Cardiac fibroblast (primary cell): ENCODE measurements around the gene DHCR24.

Experiments used
- DNase-seq, 2 donors: peaks; one replicate each; pipeline versions ENCODE4 v3.0.0 to v3.0.0-alpha.2; 2010; ENCODE audit warnings: low read depth in 2 of 2
- H3K4me3 ChIP-seq, 2 donors: replicated peaks in 1 of 2; 1 replicate in 1 of 2; 2 replicates in 1 of 2; pipeline ENCODE4 v1.5.1; 2011; ENCODE audit warnings: low read depth in 2 of 2, low read length in 2 of 2, mild to moderate bottlenecking in 2 of 2, moderate library complexity in 1 of 2
- TF ChIP-seq, protein P1 (sequence below): IDR thresholded peaks from one replicate; pipeline ENCODE4 v1.5.1; 2011; ENCODE audit warnings: low read depth, mild to moderate bottlenecking, low read length, inconsistent platforms

DHCR24 gene

DNA sequence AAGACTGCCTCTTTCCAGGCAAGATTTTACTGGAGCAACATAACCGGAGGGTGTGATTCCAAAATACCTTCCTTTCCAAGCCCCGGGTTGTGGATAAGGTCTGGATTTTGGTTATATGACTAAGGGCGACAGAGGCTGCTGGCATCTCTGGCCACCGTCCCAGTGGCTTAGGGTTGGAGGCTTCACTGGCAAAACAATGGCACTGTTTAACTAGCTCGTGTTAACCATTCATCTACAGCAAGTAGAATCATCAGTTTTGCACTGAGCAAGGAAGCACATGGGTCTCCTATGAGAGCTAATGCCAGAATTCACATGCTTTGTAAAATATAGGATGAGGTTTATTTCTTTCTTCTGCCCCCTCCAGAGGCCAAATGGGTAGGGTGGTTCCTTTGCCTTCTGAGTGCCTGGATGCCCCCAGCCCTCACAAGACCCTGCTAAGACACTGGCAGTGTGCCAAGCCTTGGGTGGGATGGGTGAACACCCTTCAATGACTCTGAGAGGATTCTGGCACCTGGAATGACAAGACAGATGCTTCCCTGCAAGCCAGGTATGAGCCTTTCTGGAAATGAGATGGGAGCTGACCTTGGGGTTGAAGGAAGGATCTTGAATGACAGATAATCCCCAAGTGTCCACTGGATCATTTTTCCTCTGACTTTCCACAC lies 36.8 kb downstream of the DHCR24 start:
- H3K4me3 ChIP-seq = no peak overlapping the region
- TF ChIP-seq, protein P1, sequence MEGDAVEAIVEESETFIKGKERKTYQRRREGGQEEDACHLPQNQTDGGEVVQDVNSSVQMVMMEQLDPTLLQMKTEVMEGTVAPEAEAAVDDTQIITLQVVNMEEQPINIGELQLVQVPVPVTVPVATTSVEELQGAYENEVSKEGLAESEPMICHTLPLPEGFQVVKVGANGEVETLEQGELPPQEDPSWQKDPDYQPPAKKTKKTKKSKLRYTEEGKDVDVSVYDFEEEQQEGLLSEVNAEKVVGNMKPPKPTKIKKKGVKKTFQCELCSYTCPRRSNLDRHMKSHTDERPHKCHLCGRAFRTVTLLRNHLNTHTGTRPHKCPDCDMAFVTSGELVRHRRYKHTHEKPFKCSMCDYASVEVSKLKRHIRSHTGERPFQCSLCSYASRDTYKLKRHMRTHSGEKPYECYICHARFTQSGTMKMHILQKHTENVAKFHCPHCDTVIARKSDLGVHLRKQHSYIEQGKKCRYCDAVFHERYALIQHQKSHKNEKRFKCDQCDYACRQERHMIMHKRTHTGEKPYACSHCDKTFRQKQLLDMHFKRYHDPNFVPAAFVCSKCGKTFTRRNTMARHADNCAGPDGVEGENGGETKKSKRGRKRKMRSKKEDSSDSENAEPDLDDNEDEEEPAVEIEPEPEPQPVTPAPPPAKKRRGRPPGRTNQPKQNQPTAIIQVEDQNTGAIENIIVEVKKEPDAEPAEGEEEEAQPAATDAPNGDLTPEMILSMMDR = no peak
- no peak for DNase-seq

GRCh38 chr1:54849219-54850068 lies 37.6 kb downstream of the DHCR24 start:
- TF ChIP-seq, protein P1 = no peak
- no peak for DNase-seq
- H3K4me3 ChIP-seq = no peak overlapping the region

- no peak overlapping the region for H3K4me3 ChIP-seq
- no peak for DNase-seq
- TF ChIP-seq, protein P1 = no peak
Measured at GRCh38 chr1:54848134-54848948, 38.7 kb downstream of the DHCR24 start.

GRCh38 chr1:54846716-54847284 lies 40.2 kb downstream of the DHCR24 start:
- TF ChIP-seq, protein P1 = no peak
- no peak overlapping the region for H3K4me3 ChIP-seq
- DNase-seq = no peak

DNA sequence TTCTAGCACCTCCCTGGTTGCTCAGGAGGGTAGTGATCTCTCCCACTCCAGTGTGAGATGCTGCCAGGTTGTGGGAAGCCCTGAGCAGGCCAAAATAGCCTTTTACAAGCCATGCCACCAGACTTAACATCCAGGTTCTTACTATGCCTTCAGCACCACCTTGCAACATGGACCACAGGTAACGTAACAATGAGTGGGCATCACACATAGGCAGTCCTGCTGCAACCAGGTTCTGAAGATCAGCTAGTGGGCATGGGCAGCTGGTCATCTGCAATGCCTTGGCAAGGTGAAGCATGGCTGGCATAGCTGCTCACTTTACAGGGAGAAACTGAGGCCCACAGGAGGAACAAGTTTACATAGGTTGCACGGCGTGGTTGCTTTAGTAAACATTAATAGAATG lies 40.7 kb downstream of the DHCR24 start:
- TF ChIP-seq, protein P1 = no peak
- no peak overlapping the region for H3K4me3 ChIP-seq
- DNase-seq = no peak

GRCh38 chr1:54845772-54846171 lies 41.2 kb downstream of the DHCR24 start:
- H3K4me3 ChIP-seq = no peak overlapping the region
- TF ChIP-seq, protein P1 = no peak
- DNase-seq = no peak
